ENCODE measurements around the gene DDX24. TPM values are rescaled to one million over a fixed set of nuclear protein-coding genes. Genes with fewer than 3 reads are reported as not detected.

The DDX24 gene
- total and polyA plus RNA-seq, 9 of the 15 experiments (the other 6 are each of a cell fraction or from before 2014, with no cell fraction given), result 82.4 to 175 (median 122) TPM

DNA sequence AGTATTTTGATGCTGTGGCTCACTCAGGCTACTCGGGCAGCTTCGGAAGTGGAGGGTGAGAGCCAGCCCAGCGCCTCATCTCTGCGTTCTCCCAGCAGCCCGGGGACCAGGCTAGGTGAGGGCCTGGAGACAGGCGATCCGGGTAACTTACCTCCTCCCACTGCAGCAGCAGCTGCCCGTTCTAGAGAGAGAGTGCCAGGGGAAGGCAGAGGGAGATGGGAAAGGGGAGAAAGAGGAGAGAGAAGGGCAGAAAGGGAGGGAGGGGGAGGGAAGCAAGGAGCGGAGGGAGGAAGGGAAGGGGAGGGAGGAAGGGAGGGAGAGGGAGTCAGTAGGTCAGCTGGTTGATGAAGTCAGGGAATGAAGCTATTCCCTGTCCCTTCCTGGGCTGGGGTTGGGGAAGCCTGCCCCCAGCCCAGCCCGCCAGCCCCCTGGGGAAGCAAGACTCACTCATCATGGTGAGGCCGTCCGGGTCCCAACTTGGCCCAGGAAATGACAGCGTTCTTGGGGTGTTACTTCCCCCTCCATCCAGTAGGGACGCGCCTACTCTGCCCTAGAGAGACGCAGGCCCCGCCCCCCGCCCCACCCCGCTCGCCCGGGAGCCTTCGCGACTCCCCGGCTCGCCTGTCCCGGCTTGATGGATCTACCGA, 48.2 kb upstream of the DDX24 start, which contains the start of gene IFI27L2:
Gene IFI27L2, minus strand, starts transcription at position 494 of the 647 bp plus-strand sequence. Its CDS starts 40 bp downstream, at position 454.
- no peaks in the 10 kb centered on the region for H3K9me1 ChIP-seq (ENCODE audit: control insufficient read depth, insufficient read depth, low read length)
- BruUV-seq (replicated peaks), result no TSS peak
- H3K4me1 ChIP-seq (replicated peaks in 1 of 2; ENCODE audit: control insufficient read depth in 2 of 2, insufficient read depth in 2 of 2, low read length in 2 of 2), result peaks cover 0 to 7% of the 10 kb centered on the region in 2 experiments; a peak in 3 of 5 replicates
- peak within 1 kb of the TSS; percentile 82 for H2AFZ ChIP-seq (ENCODE audit: low read depth, low read length)
- FAIRE-seq, result no peak
- peak within 1 kb of the TSS in 1 of 2 experiments; percentile 64; a peak in 1 of 4 replicates for H3K9ac ChIP-seq (ENCODE audit: insufficient read depth in 1 of 2, low read depth in 2 of 2, low read length in 2 of 2)
- peaks cover 0 to 16% of the 10 kb centered on the region in 2 experiments; a peak in 2 of 5 replicates for H3K27me3 ChIP-seq (ENCODE audit: control insufficient read depth in 2 of 2, insufficient read depth in 2 of 2, low read length in 2 of 2)
- in situ Hi-C loops (cut with MboI) (no loop called here), intact Hi-C loops (cut with micrococcal nuclease) (no loop called here)
- peak; percentile 95 for ATAC-seq
- H3K4me3 ChIP-seq, result peak within 1 kb of the TSS; percentile 23
- H3K79me2 ChIP-seq (ENCODE audit: control insufficient read depth, insufficient read depth, low read length), result no peaks in the 10 kb centered on the region
- CTCF ChIA-PET (ENCODE audit: low intra/inter-chr PET ratio), result no interaction called here
- H3K27ac ChIP-seq (ENCODE audit: extremely low read depth, low read depth, low read length), result no peak within 1 kb of the TSS
- DNase-seq (ENCODE audit: extremely low read depth in 1 of 4, low spot score in 3 of 4), result peak; percentile 69 to 86 (median 82)
- H4K20me1 ChIP-seq (replicated peaks; ENCODE audit: control insufficient read depth, insufficient read depth, low read length), result no peaks in the 10 kb centered on the region
- 28% methylated on average over 6 of the region's 27 CpGs for WGBS (ENCODE audit: insufficient coverage, low coverage, missing lambda C conversion rate)
- H3K36me3 ChIP-seq (ENCODE audit: control insufficient read depth, insufficient read depth, low read length), result no peaks in the 10 kb centered on the region
- POLR2A ChIA-PET, result no interaction called here
- no peaks in the 10 kb centered on the region for H3K9me3 ChIP-seq (replicated peaks; ENCODE audit: control insufficient read depth, insufficient read depth, low read depth, low read length)
- H3K4me2 ChIP-seq (ENCODE audit: insufficient read depth, low read length), result peak within 1 kb of the TSS; percentile 73
- TF ChIP-seq KDM1A (IDR thresholded peaks at IDR 0.05) (peak in 1 of 2 experiments; percentile 55; a peak in 1 of 4 replicates), ZNF444 (CRISPR knock-in tag; IDR thresholded peaks at IDR 0.05) (0 out of 2 replicates have a peak, but pooled peaks have one; percentile 46), GABPA (tag; conservative IDR thresholded peaks at IDR 0.05; ENCODE audit: low read depth) (0 out of 2 replicates have a peak, but pooled peaks have one; percentile 22), PHF8 (IDR thresholded peaks at IDR 0.05; ENCODE audit: borderline replicate concordance, low read length) (peak; percentile 25; the same call in 1 of the 2 replicates), HDAC2 (IDR thresholded peaks at IDR 0.05) (no peak)
- TF ChIP-seq, protein P1, sequence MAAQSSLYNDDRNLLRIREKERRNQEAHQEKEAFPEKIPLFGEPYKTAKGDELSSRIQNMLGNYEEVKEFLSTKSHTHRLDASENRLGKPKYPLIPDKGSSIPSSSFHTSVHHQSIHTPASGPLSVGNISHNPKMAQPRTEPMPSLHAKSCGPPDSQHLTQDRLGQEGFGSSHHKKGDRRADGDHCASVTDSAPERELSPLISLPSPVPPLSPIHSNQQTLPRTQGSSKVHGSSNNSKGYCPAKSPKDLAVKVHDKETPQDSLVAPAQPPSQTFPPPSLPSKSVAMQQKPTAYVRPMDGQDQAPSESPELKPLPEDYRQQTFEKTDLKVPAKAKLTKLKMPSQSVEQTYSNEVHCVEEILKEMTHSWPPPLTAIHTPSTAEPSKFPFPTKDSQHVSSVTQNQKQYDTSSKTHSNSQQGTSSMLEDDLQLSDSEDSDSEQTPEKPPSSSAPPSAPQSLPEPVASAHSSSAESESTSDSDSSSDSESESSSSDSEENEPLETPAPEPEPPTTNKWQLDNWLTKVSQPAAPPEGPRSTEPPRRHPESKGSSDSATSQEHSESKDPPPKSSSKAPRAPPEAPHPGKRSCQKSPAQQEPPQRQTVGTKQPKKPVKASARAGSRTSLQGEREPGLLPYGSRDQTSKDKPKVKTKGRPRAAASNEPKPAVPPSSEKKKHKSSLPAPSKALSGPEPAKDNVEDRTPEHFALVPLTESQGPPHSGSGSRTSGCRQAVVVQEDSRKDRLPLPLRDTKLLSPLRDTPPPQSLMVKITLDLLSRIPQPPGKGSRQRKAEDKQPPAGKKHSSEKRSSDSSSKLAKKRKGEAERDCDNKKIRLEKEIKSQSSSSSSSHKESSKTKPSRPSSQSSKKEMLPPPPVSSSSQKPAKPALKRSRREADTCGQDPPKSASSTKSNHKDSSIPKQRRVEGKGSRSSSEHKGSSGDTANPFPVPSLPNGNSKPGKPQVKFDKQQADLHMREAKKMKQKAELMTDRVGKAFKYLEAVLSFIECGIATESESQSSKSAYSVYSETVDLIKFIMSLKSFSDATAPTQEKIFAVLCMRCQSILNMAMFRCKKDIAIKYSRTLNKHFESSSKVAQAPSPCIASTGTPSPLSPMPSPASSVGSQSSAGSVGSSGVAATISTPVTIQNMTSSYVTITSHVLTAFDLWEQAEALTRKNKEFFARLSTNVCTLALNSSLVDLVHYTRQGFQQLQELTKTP (IDR thresholded peaks at IDR 0.05; ENCODE audit: low read depth in 1 of 2, partially characterized antibody in 2 of 2), result peak in 1 of 2 experiments; percentile 30
- TF ChIP-seq, protein P2, sequence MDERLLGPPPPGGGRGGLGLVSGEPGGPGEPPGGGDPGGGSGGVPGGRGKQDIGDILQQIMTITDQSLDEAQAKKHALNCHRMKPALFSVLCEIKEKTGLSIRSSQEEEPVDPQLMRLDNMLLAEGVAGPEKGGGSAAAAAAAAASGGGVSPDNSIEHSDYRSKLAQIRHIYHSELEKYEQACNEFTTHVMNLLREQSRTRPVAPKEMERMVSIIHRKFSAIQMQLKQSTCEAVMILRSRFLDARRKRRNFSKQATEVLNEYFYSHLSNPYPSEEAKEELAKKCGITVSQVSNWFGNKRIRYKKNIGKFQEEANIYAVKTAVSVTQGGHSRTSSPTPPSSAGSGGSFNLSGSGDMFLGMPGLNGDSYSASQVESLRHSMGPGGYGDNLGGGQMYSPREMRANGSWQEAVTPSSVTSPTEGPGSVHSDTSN (CRISPR knock-in tag; IDR thresholded peaks at IDR 0.05; ENCODE audit: low read depth), result no peak
- TF ChIP-seq, protein P2 (tag; conservative IDR thresholded peaks at IDR 0.05; ENCODE audit: low read depth), result no peak
- TF ChIP-seq, protein P3, sequence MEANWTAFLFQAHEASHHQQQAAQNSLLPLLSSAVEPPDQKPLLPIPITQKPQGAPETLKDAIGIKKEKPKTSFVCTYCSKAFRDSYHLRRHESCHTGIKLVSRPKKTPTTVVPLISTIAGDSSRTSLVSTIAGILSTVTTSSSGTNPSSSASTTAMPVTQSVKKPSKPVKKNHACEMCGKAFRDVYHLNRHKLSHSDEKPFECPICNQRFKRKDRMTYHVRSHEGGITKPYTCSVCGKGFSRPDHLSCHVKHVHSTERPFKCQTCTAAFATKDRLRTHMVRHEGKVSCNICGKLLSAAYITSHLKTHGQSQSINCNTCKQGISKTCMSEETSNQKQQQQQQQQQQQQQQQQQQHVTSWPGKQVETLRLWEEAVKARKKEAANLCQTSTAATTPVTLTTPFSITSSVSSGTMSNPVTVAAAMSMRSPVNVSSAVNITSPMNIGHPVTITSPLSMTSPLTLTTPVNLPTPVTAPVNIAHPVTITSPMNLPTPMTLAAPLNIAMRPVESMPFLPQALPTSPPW (CRISPR knock-in tag; IDR thresholded peaks at IDR 0.05), result peak; percentile 60
- TF ChIP-seq, protein P4, sequence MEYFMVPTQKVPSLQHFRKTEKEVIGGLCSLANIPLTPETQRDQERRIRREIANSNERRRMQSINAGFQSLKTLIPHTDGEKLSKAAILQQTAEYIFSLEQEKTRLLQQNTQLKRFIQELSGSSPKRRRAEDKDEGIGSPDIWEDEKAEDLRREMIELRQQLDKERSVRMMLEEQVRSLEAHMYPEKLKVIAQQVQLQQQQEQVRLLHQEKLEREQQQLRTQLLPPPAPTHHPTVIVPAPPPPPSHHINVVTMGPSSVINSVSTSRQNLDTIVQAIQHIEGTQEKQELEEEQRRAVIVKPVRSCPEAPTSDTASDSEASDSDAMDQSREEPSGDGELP (CRISPR knock-in tag; IDR thresholded peaks at IDR 0.05; ENCODE audit: borderline replicate concordance), result peak; percentile 22; the same call in 1 of the 2 replicates
